ENCODE results near the gene ARSA.

The ARSA gene

GRCh38 chr22:50576806-50577696 lies 50.9 kb downstream of the ARSA start:
- in situ Hi-C loops (cut with HindIII; ENCODE audit: low pct_ligation_motif_present, low sequenced_read_pairs), result no loop called here
- Histone ChIP-seq H3K27ac (no peak overlapping the region), H3K4me3 (ENCODE audit: low read depth, low read length) (no peak overlapping the region), H3K27me3 (replicated peaks) (no peaks in the 10 kb centered on the region), H3K36me3 (replicated peaks) (no peaks in the 10 kb centered on the region)
- no peak for TF ChIP-seq CTCF (IDR thresholded peaks at IDR 0.05; ENCODE audit: low read depth, low read length, missing control alignments)
- DNase-seq, result no peak

GRCh38 chr22:50576070-50576469 lies 51.9 kb downstream of the ARSA start:
- H3K27ac ChIP-seq, result no peak overlapping the region
- in situ Hi-C loops (cut with HindIII; ENCODE audit: low pct_ligation_motif_present, low sequenced_read_pairs), result no loop called here
- peak; percentile 67 for TF ChIP-seq CTCF (IDR thresholded peaks at IDR 0.05; ENCODE audit: low read depth, low read length, missing control alignments)
- H3K27me3 ChIP-seq (replicated peaks), result no peaks in the 10 kb centered on the region
- no peak overlapping the region for H3K4me3 ChIP-seq (ENCODE audit: low read depth, low read length)
- DNase-seq, result peak; percentile 12
- no peaks in the 10 kb centered on the region for H3K36me3 ChIP-seq (replicated peaks)

GRCh38 chr22:50575426-50575941 lies 52.5 kb downstream of the ARSA start:
- H3K27me3 ChIP-seq (replicated peaks), result no peaks in the 10 kb centered on the region
- in situ Hi-C loops (cut with HindIII; ENCODE audit: low pct_ligation_motif_present, low sequenced_read_pairs), result no loop called here
- no peaks in the 10 kb centered on the region for H3K36me3 ChIP-seq (replicated peaks)
- H3K27ac ChIP-seq, result no peak overlapping the region
- no peak overlapping the region for H3K4me3 ChIP-seq (ENCODE audit: low read depth, low read length)
- DNase-seq, result no peak
- no peak for TF ChIP-seq CTCF (IDR thresholded peaks at IDR 0.05; ENCODE audit: low read depth, low read length, missing control alignments)
